ENCODE measurements around the gene RPS6KA2.
"Not testable (repeated sequence)": the region's sequence is repeated elsewhere in the genome, so short reads cannot be mapped to it uniquely, and the experiment has no call there.

The RPS6KA2 gene

DNA sequence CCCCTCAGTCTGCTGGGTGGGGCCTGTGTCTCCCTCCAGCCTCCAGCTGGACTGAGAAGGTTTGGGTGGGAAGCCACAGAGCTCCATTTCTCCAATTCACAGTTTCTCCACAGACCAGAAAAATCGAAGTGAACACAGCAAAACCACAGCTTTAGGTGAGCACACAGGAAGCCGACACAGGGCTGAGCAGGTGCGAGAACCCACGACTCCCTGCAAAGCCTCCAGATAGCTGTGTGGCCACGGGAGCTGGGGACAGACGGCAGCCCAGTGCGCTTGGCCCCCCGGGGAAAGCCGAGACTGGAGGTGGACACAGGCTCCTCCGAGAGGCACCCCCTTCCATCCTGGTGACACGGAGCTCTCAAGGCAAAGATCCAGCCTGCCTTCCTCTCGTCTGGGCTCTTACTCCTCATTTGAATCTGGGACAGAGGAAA is 215.3 kb downstream of the RPS6KA2 start:
- DNase-seq = no peak

DNA sequence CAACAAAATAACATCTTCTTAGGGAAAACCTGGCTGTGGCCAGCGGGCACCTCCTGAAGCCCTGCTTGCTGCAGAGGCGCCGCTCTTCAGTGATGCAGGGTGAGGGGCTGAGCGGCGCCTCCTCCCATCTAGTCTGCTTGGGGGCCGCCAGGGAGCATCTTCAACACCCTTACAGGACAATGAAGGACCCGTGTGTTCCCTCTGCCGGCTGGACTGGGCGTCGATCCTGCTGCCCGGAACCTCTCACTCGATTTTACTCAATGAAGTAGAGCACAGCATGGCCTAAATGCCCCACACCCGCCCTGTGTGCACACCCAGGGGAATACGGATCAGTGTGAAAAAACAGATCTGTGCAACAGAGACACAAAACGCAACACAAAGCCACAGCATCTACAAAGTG is 215.8 kb downstream of the RPS6KA2 start:
- DNase-seq = no peak

DNA sequence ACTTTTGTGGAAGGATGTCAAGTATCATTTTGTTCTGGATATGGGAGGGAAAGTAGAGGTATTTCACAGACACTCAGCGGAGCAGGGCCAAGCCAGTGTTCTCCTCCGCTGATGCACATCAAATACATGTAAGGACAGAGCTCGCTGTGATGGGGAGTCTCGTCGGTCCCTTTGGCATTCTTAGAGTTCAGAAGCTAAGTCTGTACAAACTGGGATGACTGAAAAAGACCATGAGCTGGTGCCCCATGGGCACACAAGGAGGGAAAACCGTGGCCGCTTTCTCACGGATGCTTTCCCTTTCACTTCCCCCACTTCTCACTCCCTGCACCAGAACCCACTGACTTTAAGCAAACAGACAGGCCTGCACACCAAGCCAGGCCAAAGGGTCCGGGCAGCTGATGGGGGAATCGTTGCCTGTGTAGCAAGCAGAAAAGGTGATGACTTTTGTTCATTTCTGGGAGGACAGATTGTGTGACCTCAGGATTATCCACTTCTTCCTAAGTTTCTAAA is 216.6 kb downstream of the RPS6KA2 start:
- no peak for DNase-seq

DNA sequence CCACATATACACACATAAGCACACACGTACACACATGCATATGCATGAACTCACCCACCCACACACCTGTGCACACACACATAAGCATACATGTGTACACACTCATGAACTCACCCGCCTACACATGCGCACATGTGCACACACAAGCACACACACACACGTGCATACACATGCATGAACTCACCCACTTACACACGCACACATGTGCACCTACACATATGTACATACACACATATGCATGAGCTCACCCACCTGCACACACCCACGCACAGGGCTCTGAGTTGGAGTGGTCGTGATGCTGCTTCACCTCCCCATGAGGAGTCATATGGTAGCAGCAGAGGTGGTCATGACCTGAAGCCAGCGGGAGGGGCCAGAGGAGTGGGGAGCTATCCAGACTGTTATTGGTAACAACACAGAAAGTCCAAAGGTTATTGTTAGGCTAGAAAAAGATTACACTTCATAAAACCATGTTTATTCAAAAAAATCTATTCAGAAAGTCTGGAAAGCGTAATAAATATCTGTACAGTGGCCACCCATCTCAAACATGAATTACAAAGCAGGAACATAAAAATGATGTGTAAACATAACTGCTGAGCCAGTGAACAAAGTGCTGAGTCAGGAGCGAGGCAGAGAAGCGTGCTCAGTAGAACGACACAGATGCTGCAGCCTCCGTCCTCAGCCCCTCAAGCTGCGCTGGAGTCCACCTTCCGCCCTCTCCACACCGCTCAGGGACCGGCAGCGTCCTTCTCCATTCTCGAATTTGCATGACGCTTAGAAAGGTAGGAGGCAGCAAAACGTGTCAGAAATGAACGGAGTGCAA is 217.9 kb downstream of the RPS6KA2 start:
- DNase-seq = no peak

DNA sequence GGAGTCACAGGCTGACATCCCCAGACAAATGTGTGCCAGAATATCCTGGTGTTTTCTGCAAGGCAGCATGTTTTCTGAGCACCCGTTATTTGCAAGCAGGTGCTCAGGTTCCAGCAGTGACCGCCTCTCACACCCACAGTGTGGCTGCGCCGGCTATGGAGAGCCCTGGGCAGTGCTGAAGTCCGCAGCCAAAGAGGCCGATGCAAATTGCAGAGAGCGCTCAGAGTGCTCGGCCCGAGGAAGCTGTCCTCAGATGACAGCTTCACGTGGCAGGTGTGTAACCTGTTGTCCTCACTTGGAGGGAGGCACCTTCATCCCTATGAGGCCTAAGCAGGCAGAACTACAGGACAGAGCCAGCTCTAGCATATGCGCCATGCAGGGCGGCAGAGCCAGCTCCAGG is 220.9 kb downstream of the RPS6KA2 start:
- DNase-seq = no peak

DNA sequence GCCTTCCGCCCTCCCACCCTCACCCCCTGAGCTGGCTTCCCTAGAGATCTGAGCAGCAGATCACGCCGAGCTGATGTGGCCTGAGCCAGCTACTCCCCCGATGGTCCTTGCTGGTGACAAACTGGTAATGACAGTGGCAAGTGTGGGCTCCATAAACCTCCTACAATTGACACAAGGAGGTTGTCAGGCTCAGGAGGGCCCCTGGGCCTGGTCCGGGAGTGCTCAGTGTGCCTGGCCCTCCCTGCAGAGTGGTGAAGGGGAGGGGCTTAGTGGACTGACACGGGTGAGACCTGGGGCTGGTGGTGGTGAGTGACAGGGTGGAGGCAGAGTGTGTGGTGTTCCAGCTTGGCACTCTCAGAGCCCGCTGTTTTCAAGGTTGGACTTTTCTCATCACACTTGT is 221.7 kb downstream of the RPS6KA2 start:
- no peak for DNase-seq

DNA sequence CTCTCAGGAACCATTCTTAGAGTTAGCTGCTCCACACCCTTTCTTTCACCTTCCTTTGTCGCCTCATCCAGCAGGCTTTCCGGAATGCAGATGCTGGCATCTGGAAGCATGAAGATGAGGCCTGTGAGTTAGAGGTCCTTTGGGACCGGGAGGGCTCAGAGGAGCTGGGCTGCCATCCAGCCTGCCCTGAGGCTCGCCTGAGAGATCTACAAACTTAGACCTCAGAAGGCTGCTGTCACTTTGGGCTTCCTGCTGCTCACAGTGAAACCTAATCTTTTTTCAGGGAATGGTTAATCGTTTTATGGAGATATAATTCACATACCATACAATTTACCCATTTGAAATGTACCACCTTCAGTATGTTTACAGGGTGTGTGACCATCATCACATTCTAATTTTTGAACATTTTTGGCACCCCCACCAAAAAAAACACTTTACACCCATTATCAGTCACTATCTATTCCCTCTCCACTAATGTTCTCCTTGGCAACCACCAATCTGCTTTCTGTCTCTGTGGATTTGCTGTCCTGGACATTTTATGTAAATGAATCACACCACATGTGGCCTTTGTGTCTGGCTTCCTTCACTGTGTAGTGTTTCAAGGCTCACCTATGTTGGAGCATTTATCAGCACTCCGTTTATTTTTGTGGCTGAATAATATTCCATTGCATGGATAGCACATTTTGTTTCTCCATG is 224.3 kb downstream of the RPS6KA2 start:
- no peak for DNase-seq

DNA sequence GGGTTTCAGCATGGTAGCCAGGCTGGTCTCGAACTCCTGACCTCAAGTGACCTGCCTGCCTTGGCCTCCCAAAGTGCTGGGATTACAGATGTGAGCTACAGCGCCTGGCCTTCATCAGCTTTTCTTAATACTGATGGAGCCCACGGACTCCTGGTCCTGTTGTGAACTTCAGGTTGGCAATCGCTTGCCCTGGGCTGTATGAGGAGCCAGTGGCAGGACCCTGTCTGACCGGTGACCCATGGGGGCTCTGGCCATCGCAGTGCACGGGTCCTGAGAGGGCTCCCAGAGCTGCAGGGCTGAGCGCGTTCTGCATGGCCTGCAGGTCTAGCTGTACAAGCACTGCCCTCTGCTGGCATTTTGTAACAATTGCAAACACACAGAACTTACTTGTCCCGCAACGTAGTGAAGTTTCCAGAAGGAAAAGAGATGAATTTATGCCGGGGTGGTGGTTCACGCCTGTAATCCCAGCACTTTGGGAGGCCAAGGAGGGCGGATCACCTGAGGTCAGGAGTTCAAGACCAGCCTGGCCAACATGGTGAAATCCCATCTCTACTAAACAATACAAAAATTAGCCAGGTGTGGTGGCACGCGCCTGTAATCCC is 226.3 kb downstream of the RPS6KA2 start:
- not testable (repeated sequence) for DNase-seq

DNA sequence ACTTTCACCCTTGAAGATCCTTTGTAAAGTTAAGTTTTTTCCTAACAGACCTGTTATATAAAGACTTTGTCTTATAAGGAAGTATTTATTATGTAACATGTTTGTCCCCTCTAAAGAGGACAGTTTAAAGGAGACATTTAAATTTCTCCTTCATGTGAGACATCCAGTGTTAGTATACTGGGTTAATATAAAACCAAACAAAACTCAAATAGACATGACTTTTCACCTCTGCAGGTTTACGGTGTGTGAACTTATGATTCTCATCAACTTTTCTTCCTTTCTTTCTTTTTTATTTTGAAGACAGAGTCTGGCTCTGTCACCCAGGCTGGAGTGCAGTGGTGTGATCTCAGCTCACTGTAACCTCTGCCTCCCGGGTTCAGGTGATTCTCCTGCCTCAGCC is 226.9 kb downstream of the RPS6KA2 start:
- no peak for DNase-seq

DNA sequence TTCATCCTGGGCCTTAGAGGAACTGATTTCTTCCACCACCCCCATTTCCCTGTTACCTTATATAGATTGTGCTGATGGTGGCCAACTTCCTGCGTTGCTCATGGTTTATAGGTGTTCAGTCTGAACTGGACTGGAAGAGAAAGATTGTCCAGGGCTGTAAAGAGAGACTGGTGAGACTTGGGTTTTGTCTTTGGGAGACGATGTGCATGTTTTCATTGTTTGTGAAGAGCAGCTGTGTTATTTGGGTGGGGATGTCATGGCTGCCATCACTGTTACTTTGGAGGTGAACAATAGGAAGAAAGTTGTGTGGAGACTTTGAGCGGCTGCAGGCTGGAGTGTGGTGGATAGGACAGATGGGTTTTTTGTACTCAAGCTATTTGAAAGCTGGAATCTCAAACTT is 228.7 kb downstream of the RPS6KA2 start:
- no peak for DNase-seq

DNA sequence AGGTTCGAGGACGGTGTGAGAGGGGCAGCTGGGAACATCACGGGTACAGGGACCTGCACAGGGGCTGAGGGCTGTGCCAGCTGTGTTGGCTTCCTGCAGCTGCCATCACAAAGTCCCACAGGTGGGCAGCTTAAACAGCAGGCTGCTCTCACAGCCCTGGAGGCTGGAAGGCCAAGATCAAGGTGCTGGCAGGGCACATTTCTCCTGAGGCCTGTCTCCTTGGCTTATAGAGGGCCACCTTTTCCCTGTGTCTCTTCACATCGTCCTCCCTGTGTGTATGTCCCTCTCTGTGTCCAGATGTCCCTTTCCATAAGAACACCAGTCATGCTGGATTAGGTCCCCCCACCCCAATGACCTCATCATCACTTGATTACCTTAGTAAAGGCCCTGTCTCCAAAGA is 229.2 kb downstream of the RPS6KA2 start:
- no peak for DNase-seq

DNA sequence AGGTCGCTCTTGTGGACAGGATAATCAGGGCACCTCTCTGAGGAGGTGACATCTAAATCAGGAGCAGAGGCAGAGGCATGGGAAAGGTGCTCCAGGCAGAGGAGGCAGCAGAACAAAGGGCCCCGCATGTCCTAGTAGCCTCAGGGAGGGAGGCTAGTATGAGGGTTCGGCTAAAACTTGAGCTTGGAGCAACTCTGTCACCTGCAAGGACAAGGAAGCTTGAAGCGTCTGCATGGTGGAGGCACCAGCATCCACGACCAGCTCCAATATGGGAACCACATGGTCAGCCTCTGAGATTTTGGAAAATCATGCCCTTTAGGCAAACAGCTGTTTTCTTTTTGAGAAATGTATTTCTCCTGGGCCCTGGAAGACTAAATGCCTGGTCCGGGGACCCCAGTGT is 231.3 kb downstream of the RPS6KA2 start:
- DNase-seq = no peak

DNA sequence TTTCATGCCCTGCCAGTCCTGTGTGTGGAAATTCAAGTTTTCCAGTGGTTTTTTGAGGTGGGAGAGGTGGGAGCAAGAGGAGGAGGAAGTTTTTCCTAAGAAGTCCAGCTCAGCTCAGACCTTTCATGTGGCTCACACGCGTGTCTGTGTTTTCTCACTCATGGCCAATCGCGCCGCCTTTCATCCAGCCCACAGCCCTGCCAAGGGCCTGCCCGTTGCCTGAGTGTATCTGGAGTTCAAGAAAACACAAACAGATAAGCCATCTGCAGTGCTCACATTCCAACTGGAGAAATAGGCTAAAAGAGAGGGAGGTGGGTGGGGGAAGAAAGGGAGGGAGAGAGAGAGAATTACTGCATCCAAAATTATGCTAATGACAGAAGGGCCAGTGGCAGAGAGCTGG is 231.7 kb downstream of the RPS6KA2 start:
- no peak for DNase-seq

DNA sequence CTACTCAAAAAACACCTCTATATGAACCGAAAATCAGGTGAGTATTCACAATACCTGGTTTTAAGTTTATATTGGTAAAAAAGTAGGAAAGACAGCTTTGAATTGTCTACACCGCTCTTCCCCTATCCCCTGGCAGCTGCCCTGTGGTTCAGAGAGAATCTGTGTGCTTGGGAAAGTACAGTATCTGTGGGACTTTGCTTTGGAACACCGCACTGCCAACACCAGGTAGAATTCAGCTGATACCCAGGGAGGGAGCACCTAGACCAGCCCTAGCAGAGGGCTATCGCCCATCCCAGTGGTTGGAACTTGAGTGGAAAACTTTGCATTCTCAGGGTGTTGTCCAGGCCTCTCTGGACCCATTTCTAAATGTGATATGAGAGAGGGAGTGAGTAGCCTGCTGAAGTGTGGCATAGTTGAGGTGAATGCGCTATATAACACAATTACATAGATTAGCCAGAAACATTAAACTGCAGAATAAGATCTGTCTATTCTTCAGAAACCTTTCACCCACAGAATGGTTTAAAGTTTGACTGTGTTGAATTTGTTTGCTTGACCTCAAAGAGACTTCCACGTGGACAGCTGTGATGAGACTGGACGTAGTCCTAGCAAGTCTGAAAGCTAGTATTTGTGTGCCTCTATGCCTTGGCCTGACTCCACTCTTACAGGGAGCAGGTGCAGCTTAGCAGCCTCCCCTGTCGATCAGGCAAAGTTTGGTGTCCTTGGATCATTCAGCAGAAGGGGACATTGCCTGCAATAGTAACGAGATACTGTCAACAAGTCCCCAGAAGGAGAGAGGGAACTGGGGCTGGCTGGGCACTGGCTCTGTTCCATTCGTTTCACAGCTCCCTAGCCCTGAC is 232.8 kb downstream of the RPS6KA2 start:
- no peak for DNase-seq

DNA sequence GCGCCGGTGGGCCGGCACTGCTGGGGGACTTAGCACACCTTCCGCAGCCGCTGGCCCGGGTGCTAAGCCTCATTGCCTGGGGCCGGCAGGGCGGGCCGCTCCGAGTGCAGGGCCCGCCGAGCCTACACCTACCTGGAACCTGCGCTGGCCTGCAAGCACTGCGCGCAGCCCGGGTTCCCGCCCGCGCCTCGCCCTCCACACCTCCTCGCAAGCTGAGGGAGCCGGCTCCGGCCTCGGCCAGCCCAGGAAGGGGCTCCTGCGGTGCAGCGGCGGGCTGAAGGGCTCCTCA is 233.6 kb downstream of the RPS6KA2 start:
- no peak for DNase-seq

DNA sequence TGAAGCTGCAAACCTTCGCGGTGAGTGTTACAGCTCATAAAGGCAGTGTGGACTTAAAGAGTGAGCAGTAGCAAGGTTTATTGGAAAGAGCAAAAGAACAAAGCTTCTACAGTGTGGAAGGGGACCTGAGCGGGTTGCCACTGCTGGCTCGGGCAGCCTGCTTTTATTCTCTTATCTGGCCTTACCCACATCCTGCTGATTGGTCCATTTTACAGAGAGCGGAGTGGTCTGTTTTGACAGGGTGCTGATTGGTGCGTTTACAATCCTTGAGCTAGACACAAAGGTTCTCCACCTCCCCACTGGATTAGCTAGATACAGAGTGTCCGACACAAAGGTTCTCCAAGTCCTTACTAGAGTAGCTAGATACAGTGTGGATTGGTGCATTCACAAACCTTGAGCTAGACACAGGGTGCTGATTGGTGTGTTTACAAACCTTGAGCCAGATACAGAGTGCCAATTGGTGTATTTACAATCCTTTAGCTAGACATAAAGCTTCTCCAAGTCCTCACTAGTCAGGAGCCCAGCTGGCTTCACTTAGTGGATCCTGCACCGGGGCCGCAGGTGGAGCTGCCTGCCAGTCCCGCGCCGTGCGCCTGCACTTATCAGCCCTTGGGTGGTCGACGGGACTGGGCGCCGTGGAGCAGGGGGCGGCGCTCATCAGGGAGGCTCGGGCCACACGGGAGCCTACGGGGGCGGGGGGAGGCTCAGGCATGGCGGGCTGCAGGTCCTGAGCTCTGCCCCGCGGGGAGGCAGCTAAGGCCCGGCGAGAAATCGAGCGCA is 234.1 kb downstream of the RPS6KA2 start:
- DNase-seq = not testable (repeated sequence)

DNA sequence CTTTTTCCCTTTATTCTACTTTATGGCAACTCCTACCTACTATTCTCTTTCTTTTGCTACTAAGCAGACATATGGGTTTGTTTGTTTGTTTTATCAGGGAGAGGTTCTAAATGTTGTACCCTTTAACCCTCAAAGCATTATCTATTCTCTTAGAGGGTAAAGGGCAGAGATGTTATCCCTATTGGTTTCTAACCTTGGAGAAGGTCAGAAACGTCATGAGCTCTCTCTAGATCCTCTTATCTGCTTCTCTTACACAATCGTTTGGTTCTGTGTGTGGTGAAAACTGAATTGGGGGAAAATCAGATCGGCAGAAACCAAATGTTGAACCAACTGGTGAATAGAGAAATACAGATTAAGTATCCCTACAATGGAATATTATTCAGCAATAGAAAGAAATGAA is 237.9 kb downstream of the RPS6KA2 start:
- DNase-seq = no peak

DNA sequence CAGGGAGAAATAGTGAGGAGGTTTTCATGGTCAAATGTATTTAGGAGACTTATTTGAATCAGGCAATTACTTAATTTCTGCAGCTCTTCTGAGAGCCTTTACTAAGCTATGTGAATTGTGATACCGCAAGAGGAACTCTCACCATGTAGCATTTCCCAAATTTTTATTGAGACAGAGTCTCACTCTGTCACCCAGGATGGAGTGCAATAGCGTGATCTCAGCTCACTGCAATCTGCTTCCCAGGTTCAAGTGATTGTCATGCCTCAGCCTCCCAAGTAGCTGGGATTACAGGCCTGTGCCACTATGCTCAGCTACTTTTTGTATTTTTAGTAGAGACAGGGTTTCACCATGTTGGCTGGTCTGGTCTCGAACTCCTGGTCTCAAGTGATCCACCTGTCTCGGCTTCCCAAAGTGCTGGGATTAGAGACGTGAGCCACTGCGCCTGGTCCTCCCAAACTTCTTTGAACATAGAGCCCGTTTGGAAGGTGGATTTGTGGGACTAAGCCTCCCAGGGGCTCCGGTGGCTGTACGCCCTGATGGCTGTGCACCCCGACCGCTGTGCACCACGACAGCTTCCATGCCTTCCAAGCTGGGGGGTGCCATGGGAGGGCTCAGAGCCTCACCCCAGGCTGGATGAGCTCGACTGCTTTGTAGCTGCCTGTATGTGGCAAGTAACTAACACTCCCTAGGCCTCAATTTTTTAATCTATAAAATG is 238.6 kb downstream of the RPS6KA2 start:
- no peak for DNase-seq

DNA sequence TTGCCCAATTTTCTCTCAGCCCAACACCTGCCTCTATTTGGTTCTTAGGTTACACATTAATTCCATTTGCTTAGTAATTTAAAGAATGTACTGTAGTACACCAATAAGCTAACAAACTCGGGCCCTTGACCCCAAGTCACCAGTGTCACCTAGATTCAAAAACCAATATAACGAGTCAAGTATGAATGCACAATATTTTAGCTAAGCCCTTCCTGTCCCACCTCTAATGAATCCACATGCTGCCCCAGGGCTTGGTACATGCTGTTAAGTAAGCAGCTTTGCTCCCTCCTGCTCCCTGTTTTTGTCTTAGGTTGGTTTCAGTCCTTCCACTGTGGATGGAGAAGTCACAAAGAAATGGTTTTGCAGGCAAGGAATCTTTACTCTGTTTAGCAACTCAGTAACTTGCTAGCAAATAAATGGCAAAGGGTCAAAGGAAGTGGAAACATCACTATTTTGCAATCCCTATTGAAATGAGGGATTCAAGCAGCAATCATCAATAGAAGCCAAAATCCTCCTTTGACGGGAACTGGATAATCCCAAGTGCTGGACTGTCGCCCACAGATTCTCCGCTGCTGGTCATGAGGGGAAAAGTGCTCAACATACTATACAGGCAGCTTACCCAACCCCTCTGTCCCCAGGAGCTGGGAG is 239.3 kb downstream of the RPS6KA2 start:
- no peak for DNase-seq

DNA sequence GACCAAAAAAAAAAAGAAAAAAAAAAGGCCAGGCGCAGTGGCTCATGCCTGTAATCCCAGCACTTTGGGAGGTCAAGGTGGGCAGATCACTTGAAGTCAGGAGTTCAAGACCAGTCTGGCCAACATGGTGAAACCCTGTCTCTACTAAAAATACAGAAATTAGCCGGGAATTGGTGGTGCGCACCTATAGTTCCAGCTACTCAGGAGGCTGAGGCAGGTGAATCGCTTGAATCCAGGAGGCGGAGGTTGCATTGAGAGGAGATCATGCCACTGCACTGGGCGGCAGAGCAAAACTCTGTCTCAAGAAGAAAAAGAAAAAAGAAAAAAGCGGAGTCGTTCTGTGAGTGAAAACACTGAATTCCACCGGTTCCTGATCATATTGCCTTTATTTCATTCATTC is 240.0 kb downstream of the RPS6KA2 start:
- not testable (repeated sequence) for DNase-seq

DNA sequence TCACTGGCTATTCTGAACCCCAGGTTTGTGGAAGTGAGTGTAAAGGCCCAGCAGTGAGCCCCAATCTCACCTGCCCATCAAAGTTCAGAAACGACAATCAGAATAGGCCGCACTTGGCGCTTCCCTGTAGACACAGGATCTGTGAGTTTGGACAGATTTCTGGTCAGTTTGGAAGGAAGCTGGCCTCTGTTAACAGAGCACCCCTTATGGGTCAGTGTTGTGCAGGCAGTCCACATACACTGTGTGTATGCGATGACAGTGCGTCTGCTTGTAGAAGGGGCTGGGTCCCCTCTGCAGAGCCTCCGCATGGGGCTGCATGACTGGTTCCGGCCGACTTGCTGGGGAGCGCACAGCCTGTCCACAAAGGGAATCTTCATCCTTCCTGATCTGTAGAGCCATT is 240.9 kb downstream of the RPS6KA2 start:
- no peak for DNase-seq
